IPS-20b (cell line): Measurements from ENCODE around the gene CCDC141.

Source experiments
- H3K27ac ChIP-seq: one replicate; pipeline ENCODE4 v1.5.1; 2013; ENCODE audit warnings: low read length
- H3K27me3 ChIP-seq: 2 replicates; pipeline ENCODE4 v1.6.1; 2013; ENCODE audit warnings: mild to moderate bottlenecking, low read length, inconsistent platforms; ENCODE audit not compliant: insufficient read depth
- H3K36me3 ChIP-seq: 2 replicates; pipeline ENCODE4 v1.6.1; 2013; ENCODE audit warnings: low read depth, mild to moderate bottlenecking, inconsistent platforms, low read length, moderate library complexity; ENCODE audit not compliant: insufficient read depth
- H3K4me1 ChIP-seq: 2 replicates; pipeline ENCODE4 v1.6.1; 2013; ENCODE audit warnings: mild to moderate bottlenecking, control low read depth, inconsistent platforms, low read length, moderate library complexity; ENCODE audit not compliant: insufficient read depth
- H3K4me3 ChIP-seq: 2 replicates; pipeline ENCODE4 v1.5.1; 2013; ENCODE audit warnings: mild to moderate bottlenecking, low read length, inconsistent platforms
- H3K9ac ChIP-seq: 2 replicates; pipeline ENCODE4 v1.6.1; 2013; ENCODE audit warnings: low read depth, mild to moderate bottlenecking, inconsistent platforms, low read length, moderate library complexity
- H3K9me3 ChIP-seq: 2 replicates; pipeline ENCODE4 v1.6.1; 2013; ENCODE audit warnings: mild to moderate bottlenecking, low read depth, low read length, inconsistent platforms; ENCODE audit not compliant: insufficient read depth

The CCDC141 gene

DNA sequence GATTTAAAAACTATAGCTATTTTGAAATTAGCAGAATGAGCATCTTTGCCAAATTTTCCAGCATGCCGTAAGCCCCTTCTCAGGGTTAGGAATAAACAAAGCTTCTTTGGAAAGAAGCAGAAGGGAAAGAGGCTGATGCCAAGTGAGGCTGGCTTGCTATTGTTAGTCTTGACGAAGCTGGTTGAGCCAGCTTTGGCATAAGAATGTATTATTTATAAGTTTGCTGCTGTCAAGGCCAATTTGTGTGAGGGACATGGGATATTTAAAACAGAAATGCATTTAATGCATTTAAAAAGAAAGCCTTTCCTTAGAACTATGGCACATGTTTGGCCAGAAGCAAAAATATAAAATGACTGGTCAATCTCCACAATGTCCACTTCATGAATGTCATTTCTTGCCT lies 190.2 kb downstream of the CCDC141 start:
- H3K4me3 ChIP-seq, result no peak overlapping the region
- no peaks in the 10 kb centered on the region for H3K36me3 ChIP-seq
- H3K4me1 ChIP-seq, result peaks cover 13% of the 10 kb centered on the region; the same call in 1 of the 2 replicates
- no peaks in the 10 kb centered on the region for H3K9me3 ChIP-seq
- H3K27ac ChIP-seq, result no peak overlapping the region
- H3K9ac ChIP-seq, result no peak overlapping the region
- H3K27me3 ChIP-seq, result no peaks in the 10 kb centered on the region

DNA sequence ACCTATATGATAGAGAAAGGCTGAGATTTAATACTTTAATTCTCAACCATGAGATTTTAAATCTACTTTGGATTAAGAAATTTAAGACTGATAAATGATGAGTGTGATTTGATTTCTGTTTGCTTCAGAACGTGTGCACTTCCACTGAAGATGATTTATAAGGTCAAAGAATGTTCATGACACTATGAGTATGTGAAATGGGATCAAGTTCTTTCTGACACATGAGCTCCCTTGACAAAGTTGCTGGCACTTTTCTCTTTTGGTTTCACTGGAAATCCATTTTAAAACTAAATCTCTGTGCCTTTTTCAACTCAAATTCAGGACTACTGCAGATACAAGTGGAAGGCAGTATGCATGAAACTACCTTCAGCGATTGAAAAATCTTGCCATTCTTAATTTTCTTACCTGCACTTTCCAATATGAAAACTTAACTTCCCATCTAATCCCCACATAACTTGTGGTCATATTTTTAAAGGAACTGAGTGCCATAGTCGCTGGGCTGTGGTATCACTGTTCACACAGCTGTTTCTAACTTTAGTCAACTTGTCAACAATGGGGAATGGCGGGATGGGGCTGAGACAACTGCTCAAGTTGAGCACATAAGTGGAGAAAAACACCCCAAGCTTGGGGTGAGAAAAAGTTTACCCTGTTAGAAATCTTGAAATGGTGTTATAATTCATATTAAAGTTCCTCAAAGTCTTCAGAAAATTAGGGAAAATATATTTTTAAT lies 190.9 kb downstream of the CCDC141 start:
- Histone ChIP-seq H3K27ac (no peak overlapping the region), H3K9ac (no peak overlapping the region), H3K27me3 (no peaks in the 10 kb centered on the region), H3K4me3 (no peak overlapping the region), H3K4me1 (peaks cover 8% of the 10 kb centered on the region; the same call in 1 of the 2 replicates), H3K9me3 (no peaks in the 10 kb centered on the region), H3K36me3 (no peaks in the 10 kb centered on the region)

DNA sequence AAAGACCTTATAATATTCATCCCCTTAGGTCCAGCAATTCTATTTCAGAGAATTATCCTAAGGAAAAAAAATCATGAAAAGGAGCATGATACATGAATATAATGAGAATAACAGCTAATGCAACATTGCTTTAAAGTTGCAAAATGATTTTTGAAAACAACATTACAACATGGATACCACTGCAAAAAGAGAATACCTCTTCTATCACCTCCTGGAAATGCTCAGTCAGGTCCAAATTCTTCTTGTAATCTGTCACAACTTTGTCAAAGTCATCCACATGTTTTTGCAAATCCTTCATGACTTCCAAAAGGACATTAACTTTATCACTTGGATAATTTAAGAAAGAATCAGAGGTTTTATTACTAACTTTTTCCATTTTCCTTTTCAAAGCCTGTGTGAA lies 194.8 kb downstream of the CCDC141 start:
- Histone ChIP-seq H3K4me3 (no peak overlapping the region), H3K36me3 (no peaks in the 10 kb centered on the region), H3K9ac (no peak overlapping the region), H3K9me3 (no peaks in the 10 kb centered on the region), H3K27me3 (no peaks in the 10 kb centered on the region), H3K4me1 (no peaks in the 10 kb centered on the region), H3K27ac (no peak overlapping the region)

DNA sequence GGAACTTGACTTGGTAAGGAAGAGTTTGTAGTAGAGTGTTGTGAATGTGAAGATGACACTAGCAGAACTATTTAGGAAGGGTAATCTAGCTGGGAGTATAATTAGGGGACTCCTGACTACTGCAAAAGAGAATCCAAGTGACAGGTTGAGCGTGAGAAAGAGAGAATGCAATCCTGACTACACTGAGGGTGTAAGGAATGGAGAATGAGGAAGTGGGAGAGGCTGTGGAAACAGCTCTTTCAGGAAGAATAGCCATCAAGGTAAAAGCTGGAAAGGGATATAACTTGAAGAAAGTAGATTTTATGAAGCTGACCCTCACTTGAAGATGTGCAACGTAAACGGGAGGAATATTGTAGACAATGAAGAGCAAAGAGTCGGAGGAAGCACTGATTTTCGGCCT lies 201.6 kb downstream of the CCDC141 start:
- Histone ChIP-seq H3K9ac (no peak overlapping the region), H3K9me3 (0 out of 2 replicates have a peak, but pooled peaks cover 2% of the 10 kb centered on the region), H3K4me3 (no peak overlapping the region), H3K27ac (no peak overlapping the region), H3K4me1 (peaks cover 31% of the 10 kb centered on the region), H3K27me3 (no peaks in the 10 kb centered on the region), H3K36me3 (no peaks in the 10 kb centered on the region)

DNA sequence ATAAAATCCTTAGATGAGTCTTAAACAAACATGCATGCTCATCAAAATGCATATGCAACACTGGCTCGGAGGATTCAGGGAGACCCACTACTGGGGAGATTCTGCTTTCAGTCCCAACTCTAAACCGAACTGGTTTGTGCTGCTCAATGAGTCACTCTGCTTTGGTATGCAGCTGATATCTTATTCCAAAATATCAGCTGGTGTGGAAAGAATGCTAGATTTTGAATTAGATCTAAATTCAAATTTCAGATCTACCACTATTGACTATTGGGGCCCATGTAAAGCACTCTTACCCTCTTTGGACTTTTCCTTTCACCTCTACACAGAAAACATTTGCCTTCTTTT lies 203.5 kb downstream of the CCDC141 start:
- H3K9ac ChIP-seq, result no peak overlapping the region
- H3K36me3 ChIP-seq, result no peaks in the 10 kb centered on the region

DNA sequence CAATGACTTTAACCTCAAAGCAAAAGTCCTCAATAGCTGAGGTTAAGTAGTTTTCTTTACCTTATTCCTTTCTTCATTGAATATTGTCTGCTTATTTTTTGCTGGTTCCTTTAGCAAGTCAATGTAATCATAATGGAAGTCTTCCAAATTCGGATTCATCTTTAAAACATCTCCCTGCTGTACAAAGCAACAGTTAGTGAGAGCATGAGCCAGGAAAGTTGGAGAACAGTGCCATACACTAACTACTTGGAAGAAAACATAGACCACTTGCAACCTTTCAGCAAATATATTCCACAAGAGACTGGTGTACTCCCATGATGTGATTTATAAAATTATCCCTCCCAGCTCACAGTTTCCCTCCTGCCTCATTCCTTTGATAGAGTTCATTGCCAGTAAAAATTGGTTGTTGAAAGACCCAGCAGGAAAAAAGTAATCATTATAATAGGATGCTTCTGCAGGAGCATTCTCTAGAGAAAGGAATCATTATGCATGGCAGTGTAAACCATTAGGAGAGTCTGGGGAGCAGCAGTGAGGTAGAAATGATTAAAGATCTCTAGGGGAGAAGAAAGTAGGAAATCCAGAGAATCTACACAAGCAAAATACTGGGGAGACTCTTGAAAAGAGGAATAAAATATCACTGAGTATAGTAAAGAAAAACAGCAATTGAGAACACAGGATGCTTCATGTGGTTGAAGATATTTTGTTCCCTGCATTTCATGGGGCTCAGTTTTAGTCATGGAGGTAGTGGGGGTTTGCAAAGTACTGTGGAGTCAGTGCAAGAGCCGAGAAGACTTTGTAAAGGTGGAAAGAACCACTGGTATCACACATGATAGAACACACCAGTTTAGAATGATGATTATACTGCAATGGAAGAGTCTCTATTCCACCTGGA lies 204.1 kb downstream of the CCDC141 start:
- Histone ChIP-seq H3K27me3 (no peaks in the 10 kb centered on the region), H3K27ac (peak overlapping the region; percentile 11), H3K9ac (peak overlapping the region; percentile 1; the same call in 1 of the 2 replicates), H3K36me3 (no peaks in the 10 kb centered on the region), H3K9me3 (0 out of 2 replicates have a peak, but pooled peaks cover 2% of the 10 kb centered on the region), H3K4me3 (peak overlapping the region; percentile 28; the same call in 1 of the 2 replicates), H3K4me1 (peaks cover 31% of the 10 kb centered on the region)

More for the DNA sequence above, 203.5 kb downstream of the CCDC141 start:
- Histone ChIP-seq H3K27me3 (no peaks in the 10 kb centered on the region), H3K9me3 (0 out of 2 replicates have a peak, but pooled peaks cover 2% of the 10 kb centered on the region), H3K4me1 (peaks cover 31% of the 10 kb centered on the region), H3K4me3 (peak overlapping the region; percentile 28; the same call in 1 of the 2 replicates), H3K27ac (peak overlapping the region; percentile 11)

DNA sequence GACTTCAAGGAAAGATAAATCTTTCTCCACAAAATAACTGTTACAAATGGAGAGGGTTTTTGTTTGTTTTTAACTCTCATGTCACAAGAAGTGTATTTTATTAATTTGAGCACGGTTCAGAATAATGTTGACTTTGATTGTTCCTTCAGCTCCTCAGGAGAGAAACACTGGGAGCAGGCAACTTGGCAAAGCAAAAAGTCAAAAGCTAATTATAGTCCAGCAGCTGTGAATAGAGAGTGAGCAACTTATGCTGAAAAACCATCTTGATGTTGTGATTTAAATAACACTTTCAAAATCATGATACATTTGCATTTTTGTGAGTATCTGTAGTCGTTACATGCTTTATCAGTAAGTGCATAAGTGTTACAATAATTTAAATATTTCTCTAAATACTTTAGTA lies 205.2 kb downstream of the CCDC141 start:
- H3K9me3 ChIP-seq, result 0 out of 2 replicates have a peak, but pooled peaks cover 2% of the 10 kb centered on the region
- H3K27me3 ChIP-seq, result no peaks in the 10 kb centered on the region
- H3K36me3 ChIP-seq, result no peaks in the 10 kb centered on the region
- H3K4me3 ChIP-seq, result no peak overlapping the region
- no peak overlapping the region for H3K9ac ChIP-seq
- H3K4me1 ChIP-seq, result peaks cover 31% of the 10 kb centered on the region
- no peak overlapping the region for H3K27ac ChIP-seq

GRCh38 chr2:178844269-178844668 lies 205.7 kb downstream of the CCDC141 start:
- H3K4me1 ChIP-seq, result peaks cover 31% of the 10 kb centered on the region
- H3K4me3 ChIP-seq, result no peak overlapping the region
- H3K36me3 ChIP-seq, result no peaks in the 10 kb centered on the region
- 0 out of 2 replicates have a peak, but pooled peaks cover 2% of the 10 kb centered on the region for H3K9me3 ChIP-seq
- no peak overlapping the region for H3K27ac ChIP-seq
- H3K27me3 ChIP-seq, result no peaks in the 10 kb centered on the region
- H3K9ac ChIP-seq, result no peak overlapping the region

- no peak overlapping the region for H3K9ac ChIP-seq
- H3K27me3 ChIP-seq, result no peaks in the 10 kb centered on the region
- no peak overlapping the region for H3K27ac ChIP-seq
- H3K4me3 ChIP-seq, result no peak overlapping the region
- H3K4me1 ChIP-seq, result peaks cover 31% of the 10 kb centered on the region
- no peaks in the 10 kb centered on the region for H3K36me3 ChIP-seq
- H3K9me3 ChIP-seq, result 0 out of 2 replicates have a peak, but pooled peaks cover 2% of the 10 kb centered on the region
Measured at GRCh38 chr2:178843697-178844096, 206.2 kb downstream of the CCDC141 start.

GRCh38 chr2:178836807-178837206 lies 213.1 kb downstream of the CCDC141 start:
- no peaks in the 10 kb centered on the region for H3K27me3 ChIP-seq
- H3K36me3 ChIP-seq, result no peaks in the 10 kb centered on the region
- H3K9ac ChIP-seq, result no peak overlapping the region
- H3K4me3 ChIP-seq, result no peak overlapping the region
- H3K27ac ChIP-seq, result no peak overlapping the region
- no peaks in the 10 kb centered on the region; the same call in 1 of the 2 replicates for H3K4me1 ChIP-seq
- no peaks in the 10 kb centered on the region for H3K9me3 ChIP-seq

DNA sequence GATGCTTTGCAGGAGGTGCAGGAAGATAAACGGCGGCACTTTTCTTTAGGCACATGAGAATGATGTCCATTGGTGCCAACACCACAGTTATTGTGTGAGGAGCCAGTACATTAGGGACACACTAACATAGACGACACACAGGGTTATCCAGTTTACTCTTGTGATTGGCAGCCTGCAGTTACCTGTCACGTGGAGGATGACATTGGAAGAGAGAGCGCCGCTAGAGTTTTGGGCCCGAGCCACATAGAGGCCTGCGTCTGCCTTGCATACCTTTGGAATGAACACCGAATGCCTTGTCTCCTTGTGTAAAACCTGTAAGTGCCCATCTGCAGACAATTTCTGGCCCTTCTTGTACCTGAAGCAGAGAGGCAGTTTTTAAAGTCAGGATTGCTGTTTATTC lies 215.9 kb downstream of the CCDC141 start:
- H3K9me3 ChIP-seq, result no peaks in the 10 kb centered on the region
- H3K36me3 ChIP-seq, result no peaks in the 10 kb centered on the region
- no peak overlapping the region for H3K27ac ChIP-seq
- no peaks in the 10 kb centered on the region for H3K27me3 ChIP-seq
- H3K4me3 ChIP-seq, result no peak overlapping the region
- H3K9ac ChIP-seq, result no peak overlapping the region
- no peaks in the 10 kb centered on the region; the same call in 1 of the 2 replicates for H3K4me1 ChIP-seq
